Activated CD4-positive, alpha-beta T cell treated with anti-CD3 and anti-CD28 coated beads for 36 hours (primary cell): ENCODE data around the gene TAF6L. TPM values are rescaled to one million over a fixed set of nuclear protein-coding genes. Genes with fewer than 3 reads are reported as not detected.
"Not testable (repeated sequence)": the region's sequence is repeated elsewhere in the genome, so short reads cannot be mapped to it uniquely, and the experiment has no call there.

Source experiments
- ATAC-seq: fragments of 200-7000 bp; cut with Tn5 transposase; one replicate; pipeline ENCODE4 v1.10.0; 2021; ENCODE audit warnings: mild to moderate bottlenecking, moderate library complexity
- CTCF ChIA-PET: fragments of 350-600 bp; sonication (Branson Sonifier 250); formaldehyde crosslinking; loops from one replicate; lab custom pipeline; 2021; ENCODE audit warnings: antibody characterized with exemption; lab: Charles Lee
- POLR2A ChIA-PET: fragments of 350-600 bp; sonication (Branson Sonifier 250); formaldehyde crosslinking; loops from one replicate; lab custom pipeline; 2021; ENCODE audit warnings: antibody characterized with exemption, inconsistent platforms; lab: Charles Lee
- DNase-seq: peaks from one replicate; pipeline ENCODE4 v3.0.0-alpha.2; 2020
- H3K27ac Mint-ChIP-seq: one replicate; pipeline ENCODE4 v1.8.0; 2021; ENCODE audit warnings: mixed read lengths
- H3K27me3 Mint-ChIP-seq: one replicate; pipeline ENCODE4 v1.8.0; 2021; ENCODE audit warnings: mixed read lengths
- H3K36me3 Mint-ChIP-seq: one replicate; pipeline ENCODE4 v1.8.0; 2021; ENCODE audit warnings: low read depth, mixed read lengths
- H3K4me1 Mint-ChIP-seq: one replicate; pipeline ENCODE4 v1.8.0; 2021; ENCODE audit warnings: mixed read lengths
- H3K4me3 Mint-ChIP-seq: one replicate; pipeline ENCODE4 v1.8.0; 2021; ENCODE audit warnings: mild to moderate bottlenecking, moderate library complexity, mixed read lengths
- H3K9me3 Mint-ChIP-seq: one replicate; pipeline ENCODE4 v1.8.0; 2021; ENCODE audit warnings: low read depth, mixed read lengths
- intact Hi-C, 2 experiments: fragments of 100-400 bp; cut with DNase I in 1 of 2; cut with micrococcal nuclease in 1 of 2; formaldehyde crosslinking; loops; one replicate each; pipeline versions ENCODE4 v1.14.2 to v1.15.1; 2022 to 2024; cut with DNase I, micrococcal nuclease
- total RNA-seq, 2 experiments: library from RNA; stranded (reverse); gene quantifications; one replicate each; pipeline ENCODE4 v1.2.3, GENCODE V29; 2021

The TAF6L gene
- total RNA-seq, 2 experiments from 2014 or later = 10.2 to 12.6 TPM

GRCh38 chr11:62817129-62817528 is 45.9 kb downstream of the TAF6L start:
- H3K27me3 Mint-ChIP-seq = no peaks in the 10 kb centered on the region
- peaks cover 2% of the 10 kb centered on the region for H3K4me1 Mint-ChIP-seq
- no peak overlapping the region for H3K27ac Mint-ChIP-seq
- POLR2A ChIA-PET = interaction anchor here (0.7 to 1.2 kb wide), 3 partner anchors 10 to 23 kb away, joined by 3 to 4 read pairs (median 3); partner anchors contain the start of gene STX5
- CTCF ChIA-PET = interaction anchor here (0.6 to 1.3 kb wide), 6 partner anchors 11 to 123 kb away, joined by 3 to 8 read pairs (median 3); no protein-coding TSS in a partner anchor
- DNase-seq = no peak
- H3K4me3 Mint-ChIP-seq = no peak overlapping the region
- intact Hi-C loops = no loop called here
- H3K9me3 Mint-ChIP-seq = no peaks in the 10 kb centered on the region
- no peak for ATAC-seq
- H3K36me3 Mint-ChIP-seq = peaks cover 18% of the 10 kb centered on the region

- no peak for ATAC-seq
- POLR2A ChIA-PET = interaction anchor here (0.9 kb wide), 1 partner anchor 18 kb away, joined by 3 read pairs; no protein-coding TSS in a partner anchor
- CTCF ChIA-PET = interaction anchor here (0.6 to 1.2 kb wide), 3 partner anchors 13 to 143 kb away, joined by 3 read pairs; no protein-coding TSS in a partner anchor
Measured at GRCh38 chr11:62823677-62824076, 52.5 kb downstream of the TAF6L start.

GRCh38 chr11:62828130-62828529 is 56.9 kb downstream of the TAF6L start:
- not testable (repeated sequence) for ATAC-seq

More at GRCh38 chr11:62823677-62824076, 52.5 kb downstream of the TAF6L start:
- Mint-ChIP-seq H3K4me1 (peaks cover 2% of the 10 kb centered on the region), H3K27ac (no peak overlapping the region), H3K9me3 (no peaks in the 10 kb centered on the region), H3K4me3 (no peak overlapping the region), H3K36me3 (peaks cover 39% of the 10 kb centered on the region), H3K27me3 (no peaks in the 10 kb centered on the region)
- intact Hi-C loops = no loop called here
- DNase-seq = no peak

GRCh38 chr11:62830904-62831519 is 59.8 kb downstream of the TAF6L start:
- H3K9me3 Mint-ChIP-seq = no peaks in the 10 kb centered on the region
- peak overlapping the region; percentile 84 for H3K4me3 Mint-ChIP-seq
- intact Hi-C loops = loop anchor here (1.0 to 2.0 kb wide), 4 partner anchors 8 to 60 kb away; partner anchors contain the start of genes WDR74 (in 2 of the 2), NXF1 (in 1 of the 2), TAF6L (in 1 of the 2) and TMEM223 (in 1 of the 2)
- DNase-seq (no peak), ATAC-seq (no peak)
- peaks cover 33% of the 10 kb centered on the region for H3K4me1 Mint-ChIP-seq
- no peaks in the 10 kb centered on the region for H3K27me3 Mint-ChIP-seq
- ChIA-PET CTCF (interaction anchor here (0.6 to 1.2 kb wide), 5 partner anchors 44 to 436 kb away, joined by 3 to 5 read pairs (median 3); no protein-coding TSS in a partner anchor), POLR2A (interaction anchor here (0.7 to 2.8 kb wide), 9 partner anchors 10 to 240 kb away, joined by 3 to 73 read pairs (median 13); partner anchors contain the start of genes TUT1 and ZBTB3)
- H3K27ac Mint-ChIP-seq = peak overlapping the region; percentile 99
- H3K36me3 Mint-ChIP-seq = peaks cover 26% of the 10 kb centered on the region

More at GRCh38 chr11:62828130-62828529, 56.9 kb downstream of the TAF6L start:
- H3K9me3 Mint-ChIP-seq, DNase-seq, H3K4me3 Mint-ChIP-seq, H3K27ac Mint-ChIP-seq, intact Hi-C loops, H3K27me3 Mint-ChIP-seq: not testable (repeated sequence)
- ChIA-PET POLR2A (interaction anchor here (0.5 to 3.8 kb wide), 6 partner anchors 12 to 339 kb away, joined by 3 to 18 read pairs (median 4); partner anchors contain the start of genes C11orf98, CSKMT, WDR74 and ZBTB3), CTCF (interaction anchor here (0.6 to 1.6 kb wide), 9 partner anchors 11 to 1423 kb away, joined by 3 to 6 read pairs (median 3); partner anchors contain the start of genes HNRNPUL2, PLCB3, WDR74 and ZBTB3)
- H3K4me1 Mint-ChIP-seq = peaks cover 18% of the 10 kb centered on the region
- H3K36me3 Mint-ChIP-seq = peaks cover 34% of the 10 kb centered on the region

GRCh38 chr11:62831520-62832335 is 60.5 kb downstream of the TAF6L start, which contains the start of gene STX5:
STX5 (minus strand) TSS chr11:62832051; CDS start chr11:62831243, 808 bp downstream.
- intact Hi-C loops = loop anchor here (1.0 to 2.0 kb wide), 11 partner anchors 8 to 241 kb away; partner anchors contain the start of genes NXF1 (in 2 of the 2), WDR74 (in 2 of the 2), SLC3A2 (in 1 of the 2) and TAF6L (in 1 of the 2)
- CTCF ChIA-PET = interaction anchor here (0.7 to 1.2 kb wide), 6 partner anchors 41 to 437 kb away, joined by 3 to 5 read pairs (median 4); no protein-coding TSS in a partner anchor
- Mint-ChIP-seq H3K36me3 (peaks cover 30% of the 10 kb centered on the region), H3K27ac (peak within 1 kb of the TSS; percentile 99), H3K9me3 (no peaks in the 10 kb centered on the region), H3K27me3 (no peaks in the 10 kb centered on the region), H3K4me1 (peaks cover 38% of the 10 kb centered on the region), H3K4me3 (peak within 1 kb of the TSS; percentile 84)
- peak; percentile 95 for ATAC-seq
- peak; percentile 100 for DNase-seq
- POLR2A ChIA-PET = interaction anchor here (0.6 to 2.8 kb wide), 19 partner anchors 9 to 292 kb away, joined by 3 to 73 read pairs (median 5); partner anchors contain the start of genes C11orf98, CSKMT, INTS5 and TMEM179B

- peak; percentile 1 for ATAC-seq
- no peak for DNase-seq
- H3K27ac Mint-ChIP-seq = peak within 1 kb of the TSS; percentile 99
- H3K4me3 Mint-ChIP-seq = peak within 1 kb of the TSS; percentile 84
- POLR2A ChIA-PET = interaction anchor here (0.6 to 2.8 kb wide), 15 partner anchors 8 to 293 kb away, joined by 3 to 73 read pairs (median 10); partner anchors contain the start of genes C11orf98, CSKMT, MTA2 and TMEM179B
- peaks cover 43% of the 10 kb centered on the region for H3K4me1 Mint-ChIP-seq
- H3K36me3 Mint-ChIP-seq = peaks cover 29% of the 10 kb centered on the region
- CTCF ChIA-PET = interaction anchor here (0.6 to 1.2 kb wide), 8 partner anchors 37 to 438 kb away, joined by 3 to 5 read pairs (median 4); partner anchors contain the start of genes MTA2 and ZBTB3
- H3K27me3 Mint-ChIP-seq = no peaks in the 10 kb centered on the region
- intact Hi-C loops = loop anchor here in 1 of 2 experiments (1.0 to 2.0 kb wide), 7 partner anchors 27 to 242 kb away; partner anchors contain the start of genes NXF1, SLC3A2, TMEM179B and TTC9C
- H3K9me3 Mint-ChIP-seq = no peaks in the 10 kb centered on the region
Measured at GRCh38 chr11:62832336-62833234, 61.4 kb downstream of the TAF6L start, which contains the start of gene TEX54. TEX54 (minus strand) TSS chr11:62832841.

GRCh38 chr11:62835336-62835735 is 64.1 kb downstream of the TAF6L start:
- H3K27ac Mint-ChIP-seq = no peak overlapping the region

More at GRCh38 chr11:62835336-62835735, 64.1 kb downstream of the TAF6L start:
- intact Hi-C loops = no loop called here
- ATAC-seq (no peak), DNase-seq (no peak)
- ChIA-PET CTCF (no interaction called here), POLR2A (interaction anchor here (0.6 kb wide), 1 partner anchor 45 kb away, joined by 3 read pairs; no protein-coding TSS in a partner anchor)
- no peaks in the 10 kb centered on the region for H3K9me3 Mint-ChIP-seq
- no peak overlapping the region for H3K4me3 Mint-ChIP-seq
- peaks cover 40% of the 10 kb centered on the region for H3K36me3 Mint-ChIP-seq
- peaks cover 49% of the 10 kb centered on the region for H3K4me1 Mint-ChIP-seq
- no peaks in the 10 kb centered on the region for H3K27me3 Mint-ChIP-seq
